Tibial nerve (tissue), 3 donors: ENCODE measurements around the gene IFIT1.

ENCODE experiments used
- POLR2A ChIP-seq, 2 donors: fragments of 450-650 bp; IDR thresholded peaks; one replicate each; pipeline ENCODE4 v1.6.1; 2017; ENCODE audit warnings: antibody characterized with exemption in 2 of 2, mild to moderate bottlenecking in 2 of 2, moderate library complexity in 2 of 2
- TF ChIP-seq, protein P1 (sequence below), 5 experiments: fragments of 200-600 bp in 3 of 5; fragments of 450-650 bp in 2 of 5; sonication (generic) in 3 of 5; IDR thresholded peaks; one replicate each; pipeline ENCODE4 v1.5.1; 2016 to 2019; ENCODE audit warnings: antibody characterized with exemption in 5 of 5, mild to moderate bottlenecking in 3 of 5, moderate library complexity in 2 of 5

DNA sequence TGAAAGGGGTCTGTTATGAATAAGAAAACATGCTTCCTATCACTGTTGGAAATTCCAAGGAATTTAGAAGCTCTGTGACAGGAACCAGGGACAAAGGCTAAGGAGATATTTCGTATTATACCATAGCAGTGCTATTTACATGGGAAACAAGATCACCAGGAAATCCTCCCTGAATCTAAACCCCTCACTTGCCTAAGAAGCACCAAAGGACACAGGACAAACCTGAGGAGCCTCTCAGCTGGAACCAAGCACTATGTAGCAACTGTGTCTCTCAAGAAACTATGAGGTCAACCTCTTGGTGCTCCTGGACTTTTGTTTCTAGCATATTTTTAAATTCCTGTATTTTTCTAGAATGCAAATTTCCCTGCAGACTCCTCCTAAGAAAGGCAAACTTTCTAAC, 35.3 kb upstream of the IFIT1 start:
- TF ChIP-seq, protein P1, sequence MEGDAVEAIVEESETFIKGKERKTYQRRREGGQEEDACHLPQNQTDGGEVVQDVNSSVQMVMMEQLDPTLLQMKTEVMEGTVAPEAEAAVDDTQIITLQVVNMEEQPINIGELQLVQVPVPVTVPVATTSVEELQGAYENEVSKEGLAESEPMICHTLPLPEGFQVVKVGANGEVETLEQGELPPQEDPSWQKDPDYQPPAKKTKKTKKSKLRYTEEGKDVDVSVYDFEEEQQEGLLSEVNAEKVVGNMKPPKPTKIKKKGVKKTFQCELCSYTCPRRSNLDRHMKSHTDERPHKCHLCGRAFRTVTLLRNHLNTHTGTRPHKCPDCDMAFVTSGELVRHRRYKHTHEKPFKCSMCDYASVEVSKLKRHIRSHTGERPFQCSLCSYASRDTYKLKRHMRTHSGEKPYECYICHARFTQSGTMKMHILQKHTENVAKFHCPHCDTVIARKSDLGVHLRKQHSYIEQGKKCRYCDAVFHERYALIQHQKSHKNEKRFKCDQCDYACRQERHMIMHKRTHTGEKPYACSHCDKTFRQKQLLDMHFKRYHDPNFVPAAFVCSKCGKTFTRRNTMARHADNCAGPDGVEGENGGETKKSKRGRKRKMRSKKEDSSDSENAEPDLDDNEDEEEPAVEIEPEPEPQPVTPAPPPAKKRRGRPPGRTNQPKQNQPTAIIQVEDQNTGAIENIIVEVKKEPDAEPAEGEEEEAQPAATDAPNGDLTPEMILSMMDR (IDR thresholded peaks at IDR 0.05) = no peak
- TF ChIP-seq POLR2A (IDR thresholded peaks at IDR 0.05) = no peak
